K562 (cell line): Measurements from ENCODE around the gene IDUA. TPM values are rescaled to one million over a fixed set of nuclear protein-coding genes. Genes with fewer than 3 reads are reported as not detected.
A peak's percentile ranks its signal among the peaks of the same experiment; 100 is the strongest.

ENCODE experiments used
- CHD1 ChIP-seq: fragments of 200-600 bp; sonication (generic); IDR thresholded peaks from one replicate; pipeline ENCODE4 v1.6.1; 2012; ENCODE audit warnings: mild to moderate bottlenecking, moderate library complexity, low read length, inconsistent platforms
- CTBP1 ChIP-seq: fragments of 450-650 bp; IDR thresholded peaks from 2 replicates; pipeline ENCODE4 v1.6.1; 2016; ENCODE audit warnings: borderline replicate concordance
- FOXM1 ChIP-seq, 2 experiments: fragments of 450-650 bp in 1 of 2; sonication (generic) in 1 of 2; formaldehyde crosslinking in 1 of 2; IDR thresholded peaks; 2 replicates each; pipeline versions ENCODE4 v1.6.1 to v1.9.0; 2017 to 2022; ENCODE audit warnings: low read depth in 2 of 2, mild to moderate bottlenecking in 2 of 2, missing genetic modification reagents in 1 of 2, moderate library complexity in 1 of 2
- HDAC1 ChIP-seq, 2 experiments: fragments of 450-650 bp; IDR thresholded peaks; 2 replicates each; pipeline ENCODE4 v1.6.1; 2016 to 2017; ENCODE audit warnings: inconsistent platforms in 1 of 2, mild to moderate bottlenecking in 1 of 2, moderate library complexity in 1 of 2
- LARP7 ChIP-seq: fragments of 450-650 bp; IDR thresholded peaks from 2 replicates; pipeline ENCODE4 v1.6.1; 2016
- NR2C1 ChIP-seq, 2 experiments: fragments of 450-650 bp; IDR thresholded peaks; 2 replicates each; pipeline ENCODE4 v1.6.1; 2017; ENCODE audit warnings: mild to moderate bottlenecking in 2 of 2, antibody characterized with exemption in 1 of 2, inconsistent platforms in 1 of 2, missing compliant biosample characterization in 1 of 2, missing genetic modification characterization in 1 of 2
- PHF8 ChIP-seq: fragments of 200-600 bp; sonication (generic); IDR thresholded peaks from 2 replicates; pipeline ENCODE4 v1.6.1; 2012; ENCODE audit warnings: mixed run types, mild to moderate bottlenecking, inconsistent platforms, low read length, moderate library complexity, borderline replicate concordance
- SUPT5H ChIP-seq: fragments of 450-650 bp; IDR thresholded peaks from 2 replicates; pipeline ENCODE4 v1.6.1; 2016
- ZFX ChIP-seq: sonication (generic); formaldehyde crosslinking; IDR thresholded peaks from 2 replicates; pipeline ENCODE4 v1.8.0; 2022; ENCODE audit warnings: mild to moderate bottlenecking, missing genetic modification reagents, moderate library complexity
- polyA plus RNA-seq, 8 experiments: library from polyadenylated mRNA; depleted of rRNA in 4 of 8; stranded (reverse) in 5 of 8; unstranded in 3 of 8; fragments of >200 nt; fragmentation: Nextera tagmentation in 2 of 8; fragmentation: Illumina TruSeq in 1 of 8; extraction: Ambion mirVana in 2 of 8; extraction: Trizol in 1 of 8; gene quantifications; 2 replicates each; pipeline versions ENCODE4 v1.2.1 to v1.2.3, GENCODE V29; 2011 to 2014; ENCODE audit warnings: inconsistent platforms in 1 of 8, missing spikeins in 1 of 8
- total RNA-seq, 7 experiments: library from RNA; depleted of rRNA in 6 of 7; stranded (reverse); fragments of >200 nt in 6 of 7; fragmentation: Illumina TruSeq in 2 of 7; extraction: Trizol in 2 of 7; gene quantifications; 2 replicates each; pipeline versions ENCODE4 v1.2.1 to v1.2.3, GENCODE V29; 2011 to 2021; ENCODE audit warnings: low replicate concordance in 1 of 7
- TF ChIP-seq, protein P1 (sequence below), 2 experiments: fragments of 150-350 bp in 1 of 2; IDR thresholded peaks; 2 replicates each; pipeline ENCODE4 v1.6.1; 2012 to 2016; ENCODE audit warnings: low read depth in 2 of 2, low read length in 2 of 2, mild to moderate bottlenecking in 1 of 2, moderate library complexity in 1 of 2

The IDUA gene
- total and polyA plus RNA-seq, 9 of the 15 experiments (the other 6 are each of a cell fraction or from before 2014, with no cell fraction given) = 0.04 to 16.1 (median 1.2) TPM

DNA sequence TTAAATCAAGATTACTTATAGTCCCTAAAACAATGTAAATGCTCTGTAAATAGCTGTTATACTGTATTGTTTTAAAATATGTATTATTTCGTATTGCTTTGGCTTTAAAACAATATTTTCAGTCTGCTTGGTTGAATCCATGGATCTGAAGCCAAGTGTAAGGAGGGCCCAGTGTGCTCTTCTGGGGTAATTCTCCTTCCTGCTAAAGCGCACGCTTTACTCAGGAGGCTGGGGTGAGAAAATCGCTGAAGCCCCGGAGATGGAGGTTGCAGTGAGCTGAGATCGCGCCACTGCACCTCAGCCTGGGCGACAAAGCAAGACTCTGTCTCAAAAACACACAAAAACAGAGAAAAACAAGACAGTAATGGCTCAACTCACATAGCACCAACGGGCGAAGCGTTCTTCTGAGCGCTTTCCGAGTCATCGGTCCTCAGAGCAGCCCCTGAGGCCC lies 391 bp upstream of the IDUA start (continued):
- TF ChIP-seq HDAC1 (IDR thresholded peaks at IDR 0.05) (peak in 1 of 2 experiments; percentile 72; a peak in 2 of 4 replicates), SUPT5H (peak; percentile 83), CHD1 (peak; percentile 38), LARP7 (peak; percentile 87; the same call in 1 of the 2 replicates), CTBP1 (no peak), NR2C1 (IDR thresholded peaks at IDR 0.05) (peak; percentile 5; the same call in 1 of the 2 replicates), NR2C1 (tag; IDR thresholded peaks at IDR 0.05) (no peak), ZFX (peak; percentile 49; the same call in 1 of the 2 replicates), PHF8 (peak; percentile 66; the same call in 1 of the 2 replicates), FOXM1 (IDR thresholded peaks at IDR 0.05; ENCODE audit: low read depth) (0 out of 2 replicates have a peak, but pooled peaks have one; percentile 16), FOXM1 (CRISPR knock-in tag; IDR thresholded peaks at IDR 0.05; ENCODE audit: low read depth) (no peak)
- TF ChIP-seq, protein P1, sequence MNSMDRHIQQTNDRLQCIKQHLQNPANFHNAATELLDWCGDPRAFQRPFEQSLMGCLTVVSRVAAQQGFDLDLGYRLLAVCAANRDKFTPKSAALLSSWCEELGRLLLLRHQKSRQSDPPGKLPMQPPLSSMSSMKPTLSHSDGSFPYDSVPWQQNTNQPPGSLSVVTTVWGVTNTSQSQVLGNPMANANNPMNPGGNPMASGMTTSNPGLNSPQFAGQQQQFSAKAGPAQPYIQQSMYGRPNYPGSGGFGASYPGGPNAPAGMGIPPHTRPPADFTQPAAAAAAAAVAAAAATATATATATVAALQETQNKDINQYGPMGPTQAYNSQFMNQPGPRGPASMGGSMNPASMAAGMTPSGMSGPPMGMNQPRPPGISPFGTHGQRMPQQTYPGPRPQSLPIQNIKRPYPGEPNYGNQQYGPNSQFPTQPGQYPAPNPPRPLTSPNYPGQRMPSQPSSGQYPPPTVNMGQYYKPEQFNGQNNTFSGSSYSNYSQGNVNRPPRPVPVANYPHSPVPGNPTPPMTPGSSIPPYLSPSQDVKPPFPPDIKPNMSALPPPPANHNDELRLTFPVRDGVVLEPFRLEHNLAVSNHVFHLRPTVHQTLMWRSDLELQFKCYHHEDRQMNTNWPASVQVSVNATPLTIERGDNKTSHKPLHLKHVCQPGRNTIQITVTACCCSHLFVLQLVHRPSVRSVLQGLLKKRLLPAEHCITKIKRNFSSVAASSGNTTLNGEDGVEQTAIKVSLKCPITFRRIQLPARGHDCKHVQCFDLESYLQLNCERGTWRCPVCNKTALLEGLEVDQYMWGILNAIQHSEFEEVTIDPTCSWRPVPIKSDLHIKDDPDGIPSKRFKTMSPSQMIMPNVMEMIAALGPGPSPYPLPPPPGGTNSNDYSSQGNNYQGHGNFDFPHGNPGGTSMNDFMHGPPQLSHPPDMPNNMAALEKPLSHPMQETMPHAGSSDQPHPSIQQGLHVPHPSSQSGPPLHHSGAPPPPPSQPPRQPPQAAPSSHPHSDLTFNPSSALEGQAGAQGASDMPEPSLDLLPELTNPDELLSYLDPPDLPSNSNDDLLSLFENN (IDR thresholded peaks at IDR 0.05; ENCODE audit: low read depth in 2 of 2, low read length in 2 of 2) = no peak
